ENCODE measurements around the gene ADPRHL1. TPM values are rescaled to one million over a fixed set of nuclear protein-coding genes. Genes with fewer than 3 reads are reported as not detected.

The ADPRHL1 gene
- total RNA-seq, 1 experiment from 2014 or later, result 1.4 TPM

DNA sequence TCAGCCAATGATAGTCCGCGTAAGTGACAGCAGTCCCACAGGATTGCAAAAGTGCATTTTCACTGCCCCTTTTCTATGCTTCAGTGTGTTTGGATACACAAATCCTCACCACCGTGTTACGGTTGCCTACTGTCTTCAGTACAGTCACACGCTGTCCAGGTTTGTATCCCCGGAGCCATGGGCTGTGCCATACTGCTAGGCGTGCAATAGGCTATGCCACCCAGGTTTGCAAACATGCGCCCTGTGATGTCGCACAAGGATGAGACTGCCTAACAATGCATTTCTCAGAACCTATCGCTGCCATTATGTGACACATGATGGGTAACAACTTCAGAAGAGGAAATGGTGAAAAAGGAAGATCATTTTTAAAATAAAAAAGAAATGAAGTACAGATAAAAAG, 16.8 kb upstream of the ADPRHL1 start:
- DNase-seq, result no peak
- Histone ChIP-seq H3K36me3 (replicated peaks; ENCODE audit: control insufficient read depth, insufficient read depth, low read length) (peaks cover 6% of the 10 kb centered on the region), H3K27me3 (ENCODE audit: control insufficient read depth, insufficient read depth, low read length) (no peaks in the 10 kb centered on the region), H3K4me3 (ENCODE audit: insufficient read depth, low read depth, low read length) (no peak overlapping the region)

DNA sequence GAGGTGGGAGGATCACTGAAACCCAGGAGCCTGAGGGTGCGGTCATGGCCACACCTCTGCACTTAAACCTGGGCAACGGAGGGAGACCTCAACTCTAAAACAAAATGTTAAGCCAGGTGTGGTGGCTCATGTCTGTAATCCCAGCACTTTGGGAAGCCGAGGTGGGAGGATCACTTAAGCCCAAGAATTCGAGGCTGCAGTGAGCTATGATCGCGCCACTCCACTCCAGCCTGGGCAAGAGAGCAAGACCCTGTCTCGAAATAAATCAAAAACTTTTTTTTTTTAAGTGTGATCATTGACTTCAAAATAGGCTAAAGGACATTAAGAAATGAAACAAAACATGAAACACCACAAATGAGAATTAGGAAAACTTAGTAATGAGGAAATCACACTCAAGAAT, 16.3 kb upstream of the ADPRHL1 start:
- no peak for DNase-seq

DNA sequence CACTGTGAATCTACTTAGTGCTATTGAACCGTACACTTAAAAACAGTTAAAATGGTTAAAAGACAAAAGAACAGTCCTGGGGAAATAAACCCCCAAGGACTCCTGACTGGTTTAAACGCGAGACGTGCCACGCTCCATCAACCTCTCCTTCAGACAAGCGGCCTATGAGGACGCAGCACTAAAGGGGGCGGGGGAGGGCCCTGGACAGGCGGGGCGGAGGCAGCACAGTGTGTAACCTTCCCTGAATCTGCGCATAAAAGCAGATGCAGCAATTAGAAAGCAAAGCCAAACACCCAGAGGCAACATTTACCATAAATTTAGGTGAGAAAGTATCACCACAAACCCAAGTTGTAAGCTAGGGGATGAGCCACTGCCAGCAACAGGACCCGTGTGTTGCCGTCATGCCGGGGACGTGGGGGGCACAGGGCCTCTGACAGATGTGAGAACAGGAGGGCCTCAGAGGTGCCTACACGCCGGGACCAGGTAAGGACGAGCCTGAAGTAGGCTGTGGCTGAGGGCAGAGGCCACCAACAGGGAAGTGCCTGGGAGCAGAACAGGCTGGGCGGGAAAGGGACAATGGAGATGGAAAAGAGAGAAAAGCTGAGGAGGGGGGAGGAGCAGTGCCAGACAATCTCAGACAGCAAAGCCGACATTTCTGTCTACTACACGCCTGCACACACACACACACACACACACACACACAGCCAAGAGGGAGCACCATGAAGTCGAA, 15.3 kb upstream of the ADPRHL1 start:
- Histone ChIP-seq H3K4me3 (ENCODE audit: insufficient read depth, low read depth, low read length) (no peak overlapping the region), H3K36me3 (replicated peaks; ENCODE audit: control insufficient read depth, insufficient read depth, low read length) (peaks cover 1% of the 10 kb centered on the region), H3K27me3 (ENCODE audit: control insufficient read depth, insufficient read depth, low read length) (no peaks in the 10 kb centered on the region)
- peak; percentile 81 for DNase-seq

More for the DNA sequence above, 16.3 kb upstream of the ADPRHL1 start:
- Histone ChIP-seq H3K36me3 (replicated peaks; ENCODE audit: control insufficient read depth, insufficient read depth, low read length) (peaks cover 4% of the 10 kb centered on the region), H3K27me3 (ENCODE audit: control insufficient read depth, insufficient read depth, low read length) (no peaks in the 10 kb centered on the region), H3K4me3 (ENCODE audit: insufficient read depth, low read depth, low read length) (no peak overlapping the region)

DNA sequence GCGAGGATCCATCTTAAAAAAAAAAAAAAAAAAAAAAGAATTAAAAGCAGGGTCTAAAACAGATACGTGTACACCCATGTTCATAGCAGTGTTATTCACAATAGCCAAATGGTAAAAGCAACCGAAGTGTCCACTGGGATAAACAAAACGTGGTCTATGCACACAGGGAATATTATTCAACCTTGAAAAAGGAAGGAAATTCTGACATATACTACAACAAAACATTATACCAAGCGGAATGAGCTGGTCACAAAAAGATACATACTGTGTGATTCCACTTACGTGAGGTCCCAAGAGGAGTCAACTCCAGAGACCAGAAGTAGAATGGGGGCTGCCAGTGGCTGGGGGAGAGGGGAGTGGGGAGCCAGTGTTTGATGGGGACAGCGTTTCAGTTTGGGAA, 14.7 kb upstream of the ADPRHL1 start:
- Histone ChIP-seq H3K27me3 (ENCODE audit: control insufficient read depth, insufficient read depth, low read length) (no peaks in the 10 kb centered on the region), H3K4me3 (ENCODE audit: insufficient read depth, low read depth, low read length) (no peak overlapping the region), H3K36me3 (replicated peaks; ENCODE audit: control insufficient read depth, insufficient read depth, low read length) (peaks cover 1% of the 10 kb centered on the region)
- DNase-seq, result no peak

DNA sequence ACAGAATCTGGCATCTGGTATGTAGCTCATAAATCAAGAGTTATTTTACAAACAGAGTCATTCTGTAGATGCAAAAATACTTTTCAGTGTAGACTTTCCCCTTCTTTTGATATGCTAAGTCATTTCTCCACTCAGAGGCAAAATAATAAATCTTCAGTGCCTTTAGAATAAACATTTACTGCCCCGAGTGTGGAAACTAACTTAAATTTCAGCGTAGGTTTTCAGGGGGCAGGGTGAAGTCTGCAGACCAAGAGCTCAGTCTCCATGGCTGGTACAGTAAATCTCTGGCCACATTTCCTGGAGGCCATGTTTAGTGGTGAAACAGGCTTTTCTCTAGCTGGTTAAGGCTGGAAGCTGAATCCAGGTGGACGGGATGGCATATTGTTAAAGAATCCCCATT, 13.1 kb upstream of the ADPRHL1 start:
- Histone ChIP-seq H3K27me3 (ENCODE audit: control insufficient read depth, insufficient read depth, low read length) (no peaks in the 10 kb centered on the region), H3K4me3 (ENCODE audit: insufficient read depth, low read depth, low read length) (no peak overlapping the region), H3K36me3 (replicated peaks; ENCODE audit: control insufficient read depth, insufficient read depth, low read length) (peaks cover 1% of the 10 kb centered on the region)
- no peak for DNase-seq

DNA sequence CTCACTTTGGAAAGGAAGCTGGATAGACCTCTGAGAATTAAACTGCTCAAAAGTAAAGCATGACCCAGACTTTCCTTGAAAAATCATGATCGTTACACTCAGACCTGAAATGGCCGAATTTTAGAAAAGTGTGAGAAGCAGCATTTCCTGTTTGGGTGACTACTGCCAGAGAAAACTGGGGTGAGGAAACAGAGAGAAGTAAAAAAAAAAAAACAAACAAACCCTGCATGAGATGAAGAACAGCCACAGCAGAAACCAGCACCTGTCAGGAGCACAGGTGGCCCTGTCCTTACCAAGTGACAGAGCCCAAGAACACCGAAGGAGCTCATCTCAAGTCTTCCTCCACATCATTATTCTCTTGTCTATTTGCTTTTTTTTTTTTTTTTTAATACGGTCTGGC, 12.0 kb upstream of the ADPRHL1 start:
- no peak for DNase-seq
- no peaks in the 10 kb centered on the region for H3K27me3 ChIP-seq (ENCODE audit: control insufficient read depth, insufficient read depth, low read length)
- H3K4me3 ChIP-seq (ENCODE audit: insufficient read depth, low read depth, low read length), result no peak overlapping the region
- H3K36me3 ChIP-seq (replicated peaks; ENCODE audit: control insufficient read depth, insufficient read depth, low read length), result peaks cover 7% of the 10 kb centered on the region

DNA sequence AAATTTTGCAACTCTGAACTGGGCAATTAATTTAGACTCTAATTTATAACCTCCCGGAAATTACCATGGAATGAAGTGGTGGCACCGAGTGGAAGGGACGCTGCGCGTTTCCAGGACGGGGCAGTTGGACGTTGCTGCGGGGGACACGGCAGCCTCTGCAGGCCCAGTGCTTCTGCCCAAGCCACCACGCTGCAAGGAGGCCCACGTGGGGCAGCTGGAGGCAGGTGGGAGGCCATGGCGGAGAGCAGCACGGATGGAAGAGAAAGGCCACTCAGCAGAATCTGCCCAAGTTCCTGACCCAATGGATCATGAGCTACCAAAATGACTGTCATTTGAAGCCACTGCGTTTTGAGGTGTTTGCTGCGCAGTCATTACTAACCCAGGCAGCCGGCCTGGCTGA, 11.2 kb upstream of the ADPRHL1 start:
- DNase-seq, result no peak
- H3K36me3 ChIP-seq (replicated peaks; ENCODE audit: control insufficient read depth, insufficient read depth, low read length), result peaks cover 13% of the 10 kb centered on the region
- no peaks in the 10 kb centered on the region for H3K27me3 ChIP-seq (ENCODE audit: control insufficient read depth, insufficient read depth, low read length)
- H3K4me3 ChIP-seq (ENCODE audit: insufficient read depth, low read depth, low read length), result no peak overlapping the region

DNA sequence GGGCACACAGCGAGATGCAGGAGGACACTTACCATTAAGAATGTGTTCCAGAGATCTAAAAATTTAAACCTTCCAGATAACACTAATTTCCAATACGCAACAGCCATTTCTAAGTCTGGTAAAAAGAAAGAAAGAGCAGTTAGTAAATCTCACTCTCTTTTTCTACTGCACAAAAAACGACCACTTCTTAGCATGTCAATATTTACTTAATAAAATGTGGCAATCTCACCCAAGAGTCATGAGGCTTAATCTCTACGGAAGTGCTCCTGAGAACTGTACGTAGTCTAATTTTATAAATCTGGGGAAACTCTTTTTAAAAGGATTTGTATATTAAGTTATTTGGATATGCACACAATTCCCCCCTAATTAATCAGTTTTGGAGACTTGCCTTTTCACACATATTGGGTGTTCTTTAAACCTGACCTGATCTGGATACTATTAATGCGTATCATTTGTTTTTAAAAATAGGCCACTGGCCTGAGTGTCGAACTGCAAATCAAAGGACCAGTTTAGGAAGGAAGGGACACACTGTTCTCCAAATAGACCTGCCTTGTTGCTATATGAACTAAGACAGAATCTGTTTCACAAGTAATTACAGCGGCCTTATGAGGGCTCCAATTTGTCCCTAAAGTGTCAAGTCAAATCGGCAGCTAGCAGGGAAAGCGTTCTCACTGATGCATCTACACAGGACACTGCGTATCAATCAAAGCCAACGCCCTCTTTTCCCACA, 7.9 kb upstream of the ADPRHL1 start:
- Histone ChIP-seq H3K36me3 (replicated peaks; ENCODE audit: control insufficient read depth, insufficient read depth, low read length) (peaks cover 24% of the 10 kb centered on the region), H3K4me3 (ENCODE audit: insufficient read depth, low read depth, low read length) (no peak overlapping the region), H3K27me3 (ENCODE audit: control insufficient read depth, insufficient read depth, low read length) (no peaks in the 10 kb centered on the region)
- no peak for DNase-seq

DNA sequence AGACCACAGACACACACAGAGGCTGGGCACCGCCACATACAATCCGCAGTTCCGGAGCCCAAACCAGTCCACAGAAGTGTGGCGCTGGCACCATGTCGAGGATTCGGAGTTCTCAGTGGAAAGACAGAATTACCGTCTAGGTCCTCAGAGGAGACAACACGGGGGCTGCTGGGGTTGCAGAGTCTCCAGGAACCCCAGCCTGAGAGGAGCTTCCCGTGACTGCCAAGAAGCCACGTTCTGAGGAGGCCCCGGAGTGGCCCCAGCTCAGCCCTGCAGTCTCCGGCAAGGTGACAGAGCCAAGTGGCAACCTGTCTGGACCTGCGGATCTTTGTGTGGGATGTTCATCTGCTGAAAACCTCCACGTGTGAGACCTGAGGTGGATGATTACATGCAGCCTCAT, 7.3 kb upstream of the ADPRHL1 start:
- Histone ChIP-seq H3K36me3 (replicated peaks; ENCODE audit: control insufficient read depth, insufficient read depth, low read length) (peaks cover 25% of the 10 kb centered on the region), H3K27me3 (ENCODE audit: control insufficient read depth, insufficient read depth, low read length) (no peaks in the 10 kb centered on the region), H3K4me3 (ENCODE audit: insufficient read depth, low read depth, low read length) (no peak overlapping the region)
- DNase-seq, result peak; percentile 26

DNA sequence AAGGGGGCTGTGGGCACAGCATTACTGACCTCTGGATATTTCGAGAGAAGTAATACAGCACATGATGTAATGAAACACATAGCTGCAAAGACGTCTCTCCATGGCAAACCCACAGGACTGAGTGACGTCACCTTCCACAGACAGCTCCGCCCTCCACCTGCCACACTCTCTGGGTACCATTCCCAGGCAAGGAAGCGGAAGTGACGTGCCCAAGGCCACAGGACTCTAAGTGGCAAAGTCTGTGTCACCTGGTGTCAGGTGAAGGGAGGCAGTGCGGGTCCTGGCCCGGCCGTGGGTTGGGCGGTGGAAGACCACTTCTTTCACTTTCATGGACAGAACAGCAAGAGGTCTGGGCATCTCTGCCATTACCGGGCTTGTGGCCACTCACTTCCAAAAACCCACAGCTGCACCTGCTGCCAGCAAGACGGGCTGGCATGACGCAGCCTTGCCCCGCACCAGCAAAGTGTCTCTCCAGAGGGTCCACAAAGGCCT, 6.8 kb upstream of the ADPRHL1 start:
- H3K36me3 ChIP-seq (replicated peaks; ENCODE audit: control insufficient read depth, insufficient read depth, low read length), result peaks cover 25% of the 10 kb centered on the region
- H3K4me3 ChIP-seq (ENCODE audit: insufficient read depth, low read depth, low read length), result no peak overlapping the region
- DNase-seq, result no peak
- no peaks in the 10 kb centered on the region for H3K27me3 ChIP-seq (ENCODE audit: control insufficient read depth, insufficient read depth, low read length)

DNA sequence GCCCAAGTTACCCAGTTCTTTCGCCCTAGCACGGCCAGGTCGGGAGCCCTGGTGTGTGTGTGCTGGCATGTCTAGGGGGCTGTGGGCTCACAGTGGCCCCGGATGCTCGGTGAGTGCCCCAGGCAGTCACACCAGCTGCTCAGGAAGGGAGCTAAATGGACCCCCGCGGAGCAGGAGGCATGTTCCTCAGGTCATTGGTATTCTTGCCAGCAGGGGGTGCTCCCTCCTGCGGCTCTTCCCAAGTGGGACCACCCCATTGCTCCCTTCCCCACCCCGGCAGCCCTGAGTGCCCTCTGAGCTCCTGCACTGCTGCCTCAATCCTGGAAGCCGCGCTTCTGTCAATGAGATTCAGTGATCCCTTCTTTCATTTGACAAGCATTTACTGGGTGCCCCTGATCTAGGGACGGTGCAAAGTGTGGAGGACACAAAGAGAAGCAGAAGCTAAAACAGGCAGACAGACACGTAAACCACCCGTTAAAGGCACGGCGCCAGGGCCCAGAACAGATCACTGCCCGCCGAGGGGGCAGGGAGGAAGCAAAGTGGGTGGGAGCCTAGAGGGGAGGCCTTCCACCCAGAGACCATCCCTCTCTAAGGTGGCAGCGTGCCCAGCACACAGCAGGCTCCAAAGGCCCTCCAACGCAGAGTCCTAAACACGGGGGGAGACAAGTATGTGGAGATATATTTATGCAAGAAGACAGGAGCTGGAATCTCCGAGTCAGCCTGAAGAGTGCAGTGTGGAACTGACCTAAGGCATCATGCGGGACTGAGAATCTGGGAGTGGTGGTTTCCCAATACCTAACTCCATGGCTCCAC, 5.2 kb upstream of the ADPRHL1 start:
- H3K36me3 ChIP-seq (replicated peaks; ENCODE audit: control insufficient read depth, insufficient read depth, low read length), result peaks cover 23% of the 10 kb centered on the region
- DNase-seq, result peak; percentile 79
- no peak overlapping the region for H3K4me3 ChIP-seq (ENCODE audit: insufficient read depth, low read depth, low read length)
- no peaks in the 10 kb centered on the region for H3K27me3 ChIP-seq (ENCODE audit: control insufficient read depth, insufficient read depth, low read length)

DNA sequence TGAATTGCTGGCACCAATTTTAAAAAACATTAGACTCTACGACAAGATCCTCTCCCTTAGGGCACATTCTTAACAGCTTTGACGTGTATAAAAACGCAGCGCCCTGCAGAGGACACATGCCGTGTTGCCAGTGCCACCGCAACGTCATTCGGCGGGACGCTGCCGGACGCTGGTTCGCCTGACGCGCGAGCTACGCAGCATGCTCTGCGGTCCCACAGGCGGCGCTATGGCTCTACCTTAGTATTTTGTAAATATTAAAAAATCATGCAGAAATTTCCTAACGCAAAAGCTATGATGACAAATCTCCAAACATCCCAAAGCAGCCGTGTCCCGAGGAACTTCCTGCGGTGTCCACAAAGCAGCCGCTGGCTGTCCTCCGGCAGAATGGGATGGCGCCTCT, 4.2 kb upstream of the ADPRHL1 start:
- Histone ChIP-seq H3K27me3 (ENCODE audit: control insufficient read depth, insufficient read depth, low read length) (no peaks in the 10 kb centered on the region), H3K36me3 (replicated peaks; ENCODE audit: control insufficient read depth, insufficient read depth, low read length) (peaks cover 23% of the 10 kb centered on the region), H3K4me3 (ENCODE audit: insufficient read depth, low read depth, low read length) (no peak overlapping the region)
- peak; percentile 67 for DNase-seq

DNA sequence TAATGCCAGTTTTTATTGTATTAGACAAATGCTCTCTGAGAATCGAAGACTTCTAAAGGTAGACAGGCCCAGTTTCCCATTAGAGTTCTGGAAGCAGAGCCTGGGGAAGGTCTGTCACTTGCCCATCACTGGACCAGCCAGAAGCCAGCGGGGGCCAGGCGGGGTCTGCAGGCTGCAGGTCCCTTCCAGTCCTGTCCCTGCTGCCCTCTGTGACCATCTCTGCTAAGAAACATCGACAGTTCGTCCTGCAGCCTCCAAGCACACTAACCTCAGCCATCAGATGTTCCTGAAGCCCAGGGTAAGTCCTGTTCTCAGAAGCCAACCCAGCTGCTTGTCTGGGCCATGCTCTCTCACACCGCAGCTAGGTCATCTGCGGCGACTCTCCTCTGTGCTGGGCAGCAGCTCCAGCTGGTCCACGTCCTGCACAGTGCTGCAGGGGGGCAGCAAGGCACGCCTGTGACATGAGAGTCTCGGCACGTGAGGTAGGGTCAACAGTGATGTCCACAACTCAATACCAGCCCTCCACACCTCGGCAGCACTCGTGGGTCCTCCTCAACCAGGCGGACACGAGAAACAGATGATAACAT, 2.9 kb upstream of the ADPRHL1 start:
- Histone ChIP-seq H3K27me3 (ENCODE audit: control insufficient read depth, insufficient read depth, low read length) (no peaks in the 10 kb centered on the region), H3K36me3 (replicated peaks; ENCODE audit: control insufficient read depth, insufficient read depth, low read length) (peaks cover 23% of the 10 kb centered on the region), H3K4me3 (ENCODE audit: insufficient read depth, low read depth, low read length) (no peak overlapping the region)
- no peak for DNase-seq

DNA sequence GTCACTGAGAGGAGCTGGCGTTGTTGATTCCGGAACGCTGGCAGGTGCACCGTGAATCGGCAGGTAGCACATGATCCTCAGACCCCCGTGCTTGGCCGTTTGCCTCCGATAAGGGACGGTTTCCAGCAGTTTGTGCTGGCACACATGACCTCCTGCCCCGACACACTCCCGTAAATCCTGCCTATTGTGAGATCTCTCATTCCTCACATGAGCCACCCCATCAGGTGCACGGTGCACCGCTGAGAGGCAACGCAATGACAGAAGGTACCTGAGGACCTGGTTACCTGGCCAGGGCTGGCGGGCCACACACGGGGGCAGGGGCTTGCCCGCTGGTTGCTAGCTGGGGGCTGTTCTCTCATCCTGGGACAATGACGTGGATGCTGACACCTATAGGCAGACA, 2.1 kb upstream of the ADPRHL1 start:
- Histone ChIP-seq H3K27me3 (ENCODE audit: control insufficient read depth, insufficient read depth, low read length) (no peaks in the 10 kb centered on the region), H3K36me3 (replicated peaks; ENCODE audit: control insufficient read depth, insufficient read depth, low read length) (peaks cover 19% of the 10 kb centered on the region), H3K4me3 (ENCODE audit: insufficient read depth, low read depth, low read length) (no peak overlapping the region)
- DNase-seq, result peak; percentile 28

All from H7 (cell line).